Measurements from ENCODE around the gene SLN.

DNA sequence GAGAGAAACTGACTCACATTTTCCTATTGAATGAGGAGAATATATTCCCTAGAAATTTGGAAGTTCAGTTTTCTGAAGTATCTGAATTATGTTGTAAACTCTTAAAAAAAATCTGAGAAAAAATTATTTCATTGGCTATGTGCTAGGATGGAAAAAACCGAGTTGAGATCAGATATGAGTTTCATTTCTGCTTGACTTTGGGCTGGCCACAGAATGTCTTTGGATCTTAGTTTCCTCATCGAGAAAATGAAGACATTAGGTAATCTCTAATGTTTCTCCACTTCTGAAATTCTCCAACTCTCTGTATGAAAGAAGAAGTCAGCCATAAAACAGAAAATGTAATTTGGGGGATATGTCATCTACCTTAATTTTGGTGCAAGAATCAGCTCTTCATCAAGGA, 28.8 kb downstream of the SLN start:
- TF ChIP-seq, protein P1, sequence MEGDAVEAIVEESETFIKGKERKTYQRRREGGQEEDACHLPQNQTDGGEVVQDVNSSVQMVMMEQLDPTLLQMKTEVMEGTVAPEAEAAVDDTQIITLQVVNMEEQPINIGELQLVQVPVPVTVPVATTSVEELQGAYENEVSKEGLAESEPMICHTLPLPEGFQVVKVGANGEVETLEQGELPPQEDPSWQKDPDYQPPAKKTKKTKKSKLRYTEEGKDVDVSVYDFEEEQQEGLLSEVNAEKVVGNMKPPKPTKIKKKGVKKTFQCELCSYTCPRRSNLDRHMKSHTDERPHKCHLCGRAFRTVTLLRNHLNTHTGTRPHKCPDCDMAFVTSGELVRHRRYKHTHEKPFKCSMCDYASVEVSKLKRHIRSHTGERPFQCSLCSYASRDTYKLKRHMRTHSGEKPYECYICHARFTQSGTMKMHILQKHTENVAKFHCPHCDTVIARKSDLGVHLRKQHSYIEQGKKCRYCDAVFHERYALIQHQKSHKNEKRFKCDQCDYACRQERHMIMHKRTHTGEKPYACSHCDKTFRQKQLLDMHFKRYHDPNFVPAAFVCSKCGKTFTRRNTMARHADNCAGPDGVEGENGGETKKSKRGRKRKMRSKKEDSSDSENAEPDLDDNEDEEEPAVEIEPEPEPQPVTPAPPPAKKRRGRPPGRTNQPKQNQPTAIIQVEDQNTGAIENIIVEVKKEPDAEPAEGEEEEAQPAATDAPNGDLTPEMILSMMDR (IDR thresholded peaks at IDR 0.05), result no peak
- no peak for TF ChIP-seq POLR2A (IDR thresholded peaks at IDR 0.05)
- no peak for TF ChIP-seq POLR2AphosphoS5 (IDR thresholded peaks at IDR 0.05)
